Thymus (tissue), 11 donors: Measurements from ENCODE around the gene RGS7BP. TPM values are rescaled to one million over a fixed set of nuclear protein-coding genes. Genes with fewer than 3 reads are reported as not detected.

Experiments used
- DNase-seq, 9 donors: peaks; one replicate each; pipeline ENCODE4 v3.0.0-alpha.2; 2013; ENCODE audit warnings: low spot score in 9 of 9, low read depth in 6 of 9, missing footprints in 1 of 9
- H3K27ac ChIP-seq, 2 donors: one replicate each; pipeline ENCODE4 v1.5.1; 2013; ENCODE audit warnings: control low read depth in 1 of 2, low read depth in 1 of 2, low read length in 1 of 2, mild to moderate bottlenecking in 1 of 2, moderate library complexity in 1 of 2
- H3K27me3 ChIP-seq, 2 donors: one replicate each; pipeline ENCODE4 v1.5.1; 2013; ENCODE audit warnings: low read length in 1 of 2; ENCODE audit not compliant: control insufficient read depth in 2 of 2, insufficient read depth in 1 of 2
- H3K36me3 ChIP-seq, 2 donors: one replicate each; pipeline ENCODE4 v1.5.1; 2013; ENCODE audit warnings: low read length in 1 of 2, mild to moderate bottlenecking in 1 of 2, moderate library complexity in 1 of 2; ENCODE audit not compliant: control insufficient read depth in 2 of 2, insufficient read depth in 2 of 2
- H3K4me1 ChIP-seq, 2 donors: one replicate each; pipeline ENCODE4 v1.5.1; 2013; ENCODE audit warnings: low read length in 2 of 2; ENCODE audit not compliant: control insufficient read depth in 2 of 2, insufficient read depth in 2 of 2
- H3K4me3 ChIP-seq, 2 donors: one replicate each; pipeline ENCODE4 v1.5.1; 2013; ENCODE audit warnings: low read length in 2 of 2, control low read depth in 1 of 2, mild to moderate bottlenecking in 1 of 2
- H3K9me3 ChIP-seq, 2 donors: one replicate each; pipeline ENCODE4 v1.5.1; 2013; ENCODE audit warnings: low read length in 1 of 2, mild to moderate bottlenecking in 1 of 2; ENCODE audit not compliant: control insufficient read depth in 2 of 2, insufficient read depth in 1 of 2
- WGBS: extraction: QIAGEN DNeasy Blood & Tissue Kit; methylation state at CpG from one replicate; pipeline ENCODE4 v1.1.7; 2013; 5-methylcytosine and 5-hydroxymethylcytosine counted together
- polyA plus RNA-seq: library from polyadenylated mRNA; stranded (reverse); fragments of 200-250 nt; gene quantifications from one replicate; pipeline ENCODE4 v1.2.3, GENCODE V29; 2013
- total RNA-seq: library from RNA; stranded (reverse); fragments of 120-200 nt; gene quantifications from one replicate; pipeline ENCODE4 v1.2.4, GENCODE V29; 2013
- donor health status: healthy.

The RGS7BP gene
- total and polyA plus RNA-seq, 2 donors, result 0.09 to 0.14 TPM

GRCh38 chr5:64655596-64655995 is 149.8 kb downstream of the RGS7BP start:
- Histone ChIP-seq H3K27ac (no peak overlapping the region), H3K36me3 (no peaks in the 10 kb centered on the region), H3K9me3 (no peaks in the 10 kb centered on the region), H3K4me1 (no peaks in the 10 kb centered on the region), H3K4me3 (no peak overlapping the region), H3K27me3 (no peaks in the 10 kb centered on the region)
- no peak for DNase-seq
- 68% methylated on average over 1 of the region's 1 CpG for WGBS

- DNase-seq, result no peak
- Histone ChIP-seq H3K36me3 (no peaks in the 10 kb centered on the region), H3K27ac (no peak overlapping the region), H3K4me1 (no peaks in the 10 kb centered on the region), H3K27me3 (no peaks in the 10 kb centered on the region), H3K9me3 (no peaks in the 10 kb centered on the region), H3K4me3 (no peak overlapping the region)
- 89% methylated on average over 3 of the region's 3 CpGs for WGBS
Observed at GRCh38 chr5:64659289-64659688, 153.5 kb downstream of the RGS7BP start.

Other genes starting within 250 kb of the RGS7BP start
- not detected for gene SHISAL2B, start 184.5 kb downstream of the RGS7BP start, total RNA-seq
- gene SHISAL2B, start 184.5 kb downstream of the RGS7BP start, polyA plus RNA-seq, result 0.32 TPM